Prostate gland (tissue), 2 donors: ENCODE measurements around the gene TEDC2. TPM values are rescaled to one million over a fixed set of nuclear protein-coding genes. Genes with fewer than 3 reads are reported as not detected.

Experiments used
- DNase-seq: peaks from one replicate; pipeline ENCODE4 v3.0.0-alpha.2; 2019; ENCODE audit warnings: low spot score
- H3K27ac ChIP-seq, 2 donors: fragments of 200-600 bp; sonication (generic); 2 replicates each; pipeline ENCODE4 v1.5.1; 2017 to 2019
- H3K27me3 ChIP-seq: fragments of 200-600 bp; sonication (generic); replicated peaks from 2 replicates; pipeline ENCODE4 v1.5.1; 2019; ENCODE audit not compliant: insufficient read depth
- H3K36me3 ChIP-seq, 2 donors: fragments of 200-600 bp; sonication (generic); 1 replicate in 1 of 2; 2 replicates in 1 of 2; pipeline versions ENCODE4 v1.5.1 to v1.8.1; 2017 to 2019
- H3K4me1 ChIP-seq: fragments of 200-600 bp; sonication (generic); replicated peaks from 2 replicates; pipeline ENCODE4 v1.5.1; 2019
- H3K4me3 ChIP-seq, 2 donors: fragments of 200-600 bp; sonication (generic); 2 replicates each; pipeline ENCODE4 v1.5.1; 2017 to 2019
- H3K9me3 ChIP-seq: fragments of 200-600 bp; sonication (generic); 2 replicates; pipeline ENCODE4 v1.5.1; 2017
- CTCF ChIP-seq, 4 experiments: fragments of 200-600 bp in 2 of 4; fragments of 450-650 bp in 2 of 4; sonication (generic) in 2 of 4; IDR thresholded peaks; 1 replicate in 3 of 4; 2 replicates in 1 of 4; pipeline ENCODE4 v1.5.1; 2016 to 2019; ENCODE audit warnings: antibody characterized with exemption in 4 of 4, mild to moderate bottlenecking in 2 of 4, moderate library complexity in 2 of 4
- POLR2A ChIP-seq: fragments of 450-650 bp; IDR thresholded peaks from one replicate; pipeline ENCODE4 v1.6.1; 2016; ENCODE audit warnings: antibody characterized with exemption, mild to moderate bottlenecking
- POLR2AphosphoS5 ChIP-seq: sonication (generic); formaldehyde crosslinking; IDR thresholded peaks from one replicate; pipeline ENCODE4 v1.6.1; 2017; ENCODE audit warnings: antibody characterized with exemption
- WGBS: methylation state at CpG from one replicate; pipeline ENCODE4 v1.1.5; 2018; 5-methylcytosine and 5-hydroxymethylcytosine counted together
- intact Hi-C: fragments of 100-400 bp; cut with DNase I; formaldehyde crosslinking; loops from one replicate; pipeline ENCODE4 v1.14.2; 2022
- total RNA-seq, 2 donors: library from RNA; depleted of rRNA; stranded (reverse); fragments of >200 nt; gene quantifications; one replicate each; pipeline ENCODE4 v1.1.0, GENCODE V29; 2016

The TEDC2 gene
- 10 to 100 TPM in 1 of 2 donors, 1 to 10 TPM in 1; 3.0 to 12.1 TPM for total RNA-seq

DNA sequence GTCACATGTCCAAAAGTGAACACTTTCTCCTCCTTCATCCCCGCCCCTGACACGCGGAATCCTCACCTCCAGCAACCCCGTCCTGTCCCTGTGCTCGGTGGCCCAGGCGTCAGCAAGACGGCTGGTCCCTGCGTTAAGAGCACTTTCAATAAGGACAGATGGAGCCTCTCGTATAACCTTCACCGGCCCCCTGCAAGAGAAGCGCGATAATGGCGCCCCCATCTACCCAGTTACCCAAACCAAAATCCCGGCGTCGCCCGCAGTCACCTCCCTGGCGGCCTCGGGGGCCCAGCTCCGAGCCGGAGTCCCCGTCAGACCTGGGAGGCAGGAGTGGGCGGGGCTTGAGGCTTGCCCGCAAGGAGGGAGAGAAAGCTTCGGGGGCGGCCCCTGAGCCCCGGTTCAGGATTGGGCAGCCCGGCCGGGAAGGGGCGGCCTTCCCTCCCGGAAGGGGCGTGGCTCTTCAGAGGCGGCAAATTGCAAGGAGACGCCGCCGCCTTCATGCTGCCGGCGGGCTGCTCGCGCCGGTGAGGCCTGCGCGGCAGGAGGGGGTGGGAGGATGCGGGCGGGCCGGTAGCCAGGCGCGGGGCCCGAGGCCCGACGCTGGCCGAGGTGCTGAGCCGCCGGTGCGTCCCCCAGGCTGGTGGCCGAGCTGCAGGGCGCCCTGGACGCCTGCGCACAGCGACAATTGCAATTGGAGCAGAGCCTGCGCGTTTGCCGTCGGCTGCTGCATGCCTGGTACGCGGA is at the start of gene TEDC2:
TSS of gene TEDC2 (plus strand) at position 463 of the 744 bp plus-strand sequence. CDS start at position 499, 36 bp downstream.
- Histone ChIP-seq H3K27me3 (no peaks in the 10 kb centered on the region), H3K9me3 (no peaks in the 10 kb centered on the region), H3K4me3 (peak within 1 kb of the TSS; percentile 45), H3K4me1 (no peaks in the 10 kb centered on the region), H3K27ac (peak within 1 kb of the TSS; percentile 18 to 26), H3K36me3 (no peaks in the 10 kb centered on the region)
- peak; percentile 95 for DNase-seq
- 0% methylated on average over 31 of the region's 66 CpGs for WGBS
- intact Hi-C loops: no loop called here
- TF ChIP-seq POLR2A (peak; percentile 14), POLR2AphosphoS5 (peak; percentile 87), CTCF (IDR thresholded peaks at IDR 0.05) (no peak)

- DNase-seq: no peak
- WGBS: 24% methylated on average over 2 of the region's 2 CpGs
Measured at GRCh38 chr16:2415085-2415484, 44.8 kb upstream of the TEDC2 start.

GRCh38 chr16:2420035-2420434 is 39.9 kb upstream of the TEDC2 start:
- Histone ChIP-seq H3K36me3 (no peaks in the 10 kb centered on the region), H3K27me3 (no peaks in the 10 kb centered on the region), H3K27ac (no peak overlapping the region), H3K4me3 (no peak overlapping the region), H3K9me3 (no peaks in the 10 kb centered on the region), H3K4me1 (no peaks in the 10 kb centered on the region)
- intact Hi-C loops: no loop called here
- DNase-seq: no peak
- TF ChIP-seq CTCF (IDR thresholded peaks at IDR 0.05) (no peak), POLR2A (no peak), POLR2AphosphoS5 (no peak)

More at GRCh38 chr16:2415085-2415484, 44.8 kb upstream of the TEDC2 start:
- TF ChIP-seq POLR2A (no peak), CTCF (IDR thresholded peaks at IDR 0.05) (no peak), POLR2AphosphoS5 (no peak)
- H3K27ac ChIP-seq: no peak overlapping the region
- no peaks in the 10 kb centered on the region for H3K36me3 ChIP-seq
- intact Hi-C loops: no loop called here
- H3K4me1 ChIP-seq: no peaks in the 10 kb centered on the region
- H3K27me3 ChIP-seq: no peaks in the 10 kb centered on the region
- no peak overlapping the region for H3K4me3 ChIP-seq
- no peaks in the 10 kb centered on the region for H3K9me3 ChIP-seq

DNA sequence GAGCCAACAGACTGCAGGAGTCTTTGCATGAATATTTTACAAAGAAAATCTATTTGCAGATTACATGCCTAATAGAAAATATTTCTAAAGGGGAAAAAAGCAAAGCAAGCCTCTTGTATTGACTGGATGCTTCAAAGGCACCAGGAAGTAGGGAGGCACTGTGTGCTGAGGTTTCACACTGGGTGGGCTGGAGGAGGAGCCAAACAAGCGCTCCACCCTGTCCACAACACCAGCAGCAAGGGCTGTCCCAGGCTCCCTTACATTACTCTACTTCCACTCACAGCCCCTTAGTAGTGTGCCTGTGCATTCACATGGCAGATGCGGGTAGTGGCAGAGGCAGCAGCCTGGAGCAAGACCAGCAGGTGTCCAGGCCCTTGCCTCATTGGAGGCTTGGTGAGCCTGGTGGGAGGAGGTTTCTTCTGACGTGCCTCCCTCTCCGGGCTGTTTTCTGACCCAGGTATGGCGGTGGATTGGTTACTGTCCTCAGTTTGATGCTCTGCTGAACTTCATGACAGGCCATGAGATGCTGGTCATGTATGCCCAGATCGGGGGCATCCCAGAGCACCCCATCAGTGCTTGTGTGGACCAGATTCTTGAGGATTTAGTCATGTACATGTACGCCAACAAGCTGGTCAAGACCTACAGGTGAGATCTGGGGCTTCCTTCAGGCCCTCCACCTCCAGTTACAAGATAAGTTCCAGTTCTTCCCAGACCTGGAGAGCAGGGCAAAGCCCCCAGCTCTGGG is 37.6 kb upstream of the TEDC2 start:
- 82% methylated on average over 7 of the region's 7 CpGs for WGBS
- no peaks in the 10 kb centered on the region for H3K9me3 ChIP-seq
- no peaks in the 10 kb centered on the region for H3K4me1 ChIP-seq
- H3K27me3 ChIP-seq: no peaks in the 10 kb centered on the region
- intact Hi-C loops: no loop called here
- H3K27ac ChIP-seq: no peak overlapping the region
- TF ChIP-seq POLR2AphosphoS5: no peak
- H3K36me3 ChIP-seq: no peaks in the 10 kb centered on the region
- H3K4me3 ChIP-seq: no peak overlapping the region
- DNase-seq: no peak

- no peaks in the 10 kb centered on the region for H3K4me1 ChIP-seq
- H3K9me3 ChIP-seq: no peaks in the 10 kb centered on the region
- H3K27me3 ChIP-seq: no peaks in the 10 kb centered on the region
- no peaks in the 10 kb centered on the region for H3K36me3 ChIP-seq
- intact Hi-C loops: loop anchor here (5.0 kb wide), 2 partner anchors 73 to 87 kb away; no protein-coding TSS in a partner anchor
- no peak overlapping the region for H3K27ac ChIP-seq
- no peak for DNase-seq
- TF ChIP-seq POLR2AphosphoS5 (no peak), CTCF (IDR thresholded peaks at IDR 0.05) (no peak), POLR2A (no peak)
- WGBS: 93% methylated on average over 25 of the region's 25 CpGs
- no peak overlapping the region for H3K4me3 ChIP-seq
Measured at GRCh38 chr16:2424061-2425007, 35.6 kb upstream of the TEDC2 start.
